GM19467 (cell line): ENCODE data around the gene ATG2B.

Experiments used
- ATAC-seq: cut with Tn5 transposase; IDR thresholded peaks from one replicate; pipeline ENCODE4 v1.9.1; 2021; ENCODE audit warnings: mild to moderate bottlenecking, moderate library complexity; ENCODE audit not compliant: unreplicated experiment

ATG2B gene

GRCh38 chr14:96362965-96363750, at the start of gene ATG2B, which contains the start of gene GSKIP:
Gene ATG2B, minus strand, starts transcription at chr14:96363341. Its CDS starts 365 bp downstream, at chr14:96362976.
Gene GSKIP, plus strand, starts transcription at chr14:96363526. Its CDS starts 18,722 bp downstream, at chr14:96382248.
- ATAC-seq: peak; percentile 73

- ATAC-seq: no peak
Measured at GRCh38 chr14:96410119-96410518, 47.0 kb upstream of the ATG2B start.

DNA sequence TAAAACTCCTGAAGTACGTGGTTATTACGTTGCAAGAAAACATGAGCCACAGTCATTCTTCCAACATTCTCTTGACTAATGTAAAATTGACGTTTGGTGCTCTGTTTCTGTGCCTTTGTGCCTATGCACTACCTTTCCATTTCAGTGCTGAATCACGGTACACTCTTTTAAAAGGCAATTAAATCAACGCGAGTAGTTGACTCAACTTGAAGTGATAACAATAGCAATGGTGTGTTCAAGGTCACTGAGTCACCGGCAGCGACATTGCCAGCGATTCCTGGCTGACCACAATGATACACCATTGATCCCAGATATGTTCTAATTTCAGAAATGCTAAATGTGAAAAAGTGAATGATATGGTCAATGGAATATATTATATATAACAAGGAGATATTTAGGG, 46.6 kb upstream of the ATG2B start:
- ATAC-seq: no peak

- ATAC-seq: no peak
Measured at GRCh38 chr14:96408608-96409007, 45.5 kb upstream of the ATG2B start.

DNA sequence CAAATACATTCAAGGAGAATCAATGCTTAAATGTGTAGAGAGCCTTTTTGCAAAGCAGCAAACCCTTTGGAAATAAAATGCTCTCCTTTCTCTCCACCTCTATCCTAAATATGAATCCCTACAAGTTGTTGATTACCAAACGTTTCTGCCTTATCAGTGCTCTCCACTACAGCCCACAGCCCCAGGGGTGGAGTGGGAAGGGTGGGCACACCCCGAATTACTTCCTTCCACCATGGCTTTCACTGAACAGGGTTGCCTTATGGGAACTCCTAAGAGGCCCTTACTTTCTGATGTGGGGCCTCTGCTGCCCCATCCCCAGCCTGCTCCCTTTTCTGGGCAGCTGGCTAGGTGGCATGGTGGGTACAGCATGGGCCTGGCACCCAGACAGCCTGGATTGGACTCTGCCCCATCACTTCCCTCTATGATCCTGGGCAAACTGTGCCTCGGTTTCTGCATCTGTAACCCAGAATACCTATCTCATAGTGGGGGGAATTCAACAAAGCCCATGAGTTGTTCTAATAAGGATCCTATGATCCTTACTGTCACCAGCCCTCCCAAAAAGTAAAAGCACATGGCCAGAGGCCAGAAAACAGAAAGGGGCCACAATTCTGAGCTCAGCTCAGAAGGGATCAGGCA, 44.9 kb upstream of the ATG2B start:
- ATAC-seq: no peak

- no peak for ATAC-seq
Measured at GRCh38 chr14:96405677-96406076, 42.5 kb upstream of the ATG2B start.

DNA sequence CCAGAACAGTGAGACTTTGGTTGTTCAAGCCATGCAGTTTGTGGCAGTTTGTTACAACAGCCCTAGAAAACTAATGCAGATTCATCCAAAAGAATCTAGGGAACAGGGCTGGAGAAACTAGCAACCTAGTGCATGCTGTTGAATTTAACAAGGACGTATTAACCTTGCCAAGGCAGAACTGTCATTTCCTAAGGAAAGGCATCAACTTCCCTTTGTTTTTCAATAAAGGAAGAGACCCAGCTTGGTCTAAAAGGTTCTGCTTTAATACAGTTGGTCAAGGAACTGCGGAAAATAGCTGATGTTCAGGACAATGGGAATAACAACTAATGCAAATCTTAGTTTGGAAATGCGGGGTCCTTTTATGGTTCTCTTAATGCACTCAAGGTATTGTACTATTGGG, 40.3 kb upstream of the ATG2B start:
- no peak for ATAC-seq

- no peak for ATAC-seq
Measured at GRCh38 chr14:96400495-96400894, 37.4 kb upstream of the ATG2B start.

- no peak for ATAC-seq
Measured at GRCh38 chr14:96399405-96399804, 36.3 kb upstream of the ATG2B start.

DNA sequence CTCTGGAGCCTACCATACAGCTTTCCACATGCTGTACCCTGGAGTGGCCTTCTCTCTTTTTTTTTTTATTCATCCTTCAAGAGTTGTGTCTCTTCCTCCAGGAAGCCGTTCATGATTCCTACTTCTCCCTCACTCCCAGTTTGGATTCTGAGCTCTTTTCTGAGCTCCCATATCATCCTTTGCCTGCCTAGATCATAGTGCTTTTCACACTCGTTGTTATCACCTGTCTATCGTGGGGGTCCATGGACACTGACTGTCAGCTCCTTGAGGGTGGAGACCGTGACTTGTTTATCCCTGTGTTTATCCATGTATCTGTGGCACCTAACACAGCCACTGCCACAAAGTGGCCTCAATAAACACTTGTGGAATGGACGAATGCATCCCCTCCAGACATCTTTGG, 35.8 kb upstream of the ATG2B start:
- ATAC-seq: no peak

DNA sequence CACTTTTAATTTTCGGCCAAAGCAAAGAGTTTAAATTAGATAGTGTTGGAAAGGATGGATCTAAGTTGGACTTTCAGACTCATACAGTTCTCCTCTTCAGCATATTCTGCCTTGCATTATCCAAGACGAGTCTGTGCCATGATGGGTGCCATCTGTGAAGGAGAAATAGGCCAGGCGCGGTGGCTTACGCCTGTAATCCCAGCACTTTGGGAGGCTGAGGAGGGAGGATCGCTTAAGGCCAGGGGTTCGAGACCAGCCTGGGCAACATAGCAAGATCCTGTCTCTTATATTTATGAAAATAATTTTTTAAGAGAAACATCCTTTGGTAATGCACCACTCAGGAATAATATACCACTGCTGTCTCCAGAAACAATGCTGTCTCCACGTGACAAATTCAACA, 35.3 kb upstream of the ATG2B start:
- ATAC-seq: no peak

DNA sequence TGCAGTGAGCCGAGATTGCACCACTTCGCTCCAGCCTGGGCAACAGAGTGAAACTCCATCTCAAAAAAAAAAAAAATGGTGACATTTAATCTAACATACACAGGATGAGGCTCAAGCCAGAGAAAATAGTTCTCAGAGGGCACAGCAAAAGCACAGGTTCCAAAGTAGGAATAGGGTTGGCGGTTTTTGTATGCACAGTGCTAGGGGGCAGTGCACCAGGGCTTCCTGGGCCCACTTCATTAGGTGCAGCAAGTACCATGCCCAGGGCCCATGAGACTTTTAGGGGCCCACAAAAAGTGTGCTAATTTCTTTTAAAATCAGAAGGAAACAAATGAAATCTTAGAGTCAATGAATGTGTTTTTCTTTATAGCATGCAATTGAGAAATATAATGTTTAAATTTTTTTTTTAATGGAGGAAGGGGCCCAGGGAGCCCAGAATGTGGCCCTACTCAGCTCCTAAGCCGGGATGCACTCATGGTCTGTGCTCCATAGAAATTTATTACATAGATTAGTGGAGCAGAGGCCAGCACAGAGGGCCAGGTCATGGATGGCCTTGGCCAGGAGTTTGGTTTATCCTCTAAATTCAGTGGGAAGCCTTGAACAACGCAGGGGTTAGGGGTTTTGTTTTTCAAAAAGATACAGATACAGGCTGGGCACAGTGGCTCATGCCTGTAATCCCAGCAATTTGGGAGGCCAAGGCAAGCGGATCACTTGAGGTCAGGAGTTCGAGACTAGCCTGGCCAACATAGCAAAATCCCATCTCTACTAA, 31.1 kb upstream of the ATG2B start:
- ATAC-seq: no peak

GRCh38 chr14:96393071-96393691, 30.0 kb upstream of the ATG2B start:
- no peak for ATAC-seq

- ATAC-seq: peak; percentile 84
Measured at GRCh38 chr14:96391293-96392118, 28.4 kb upstream of the ATG2B start.

GRCh38 chr14:96390965-96391292, 27.8 kb upstream of the ATG2B start:
- ATAC-seq: no peak

DNA sequence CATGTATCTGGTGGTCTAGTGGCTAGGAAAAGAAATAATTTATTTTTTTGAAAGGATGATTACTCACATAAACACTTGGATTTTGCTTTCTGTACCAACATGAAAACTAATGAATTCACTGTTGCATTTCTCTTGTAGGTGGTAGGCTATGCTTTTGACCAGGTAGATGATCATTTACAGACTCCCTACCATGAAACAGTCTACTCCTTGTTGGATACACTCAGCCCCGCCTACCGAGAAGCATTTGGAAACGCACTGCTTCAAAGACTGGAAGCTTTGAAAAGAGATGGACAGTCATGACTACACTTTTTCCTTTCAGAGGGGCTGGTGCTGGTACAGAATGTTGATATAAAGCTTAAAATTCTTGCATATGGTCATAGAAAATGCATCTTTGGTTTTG, 22.2 kb upstream of the ATG2B start:
- ATAC-seq: no peak

DNA sequence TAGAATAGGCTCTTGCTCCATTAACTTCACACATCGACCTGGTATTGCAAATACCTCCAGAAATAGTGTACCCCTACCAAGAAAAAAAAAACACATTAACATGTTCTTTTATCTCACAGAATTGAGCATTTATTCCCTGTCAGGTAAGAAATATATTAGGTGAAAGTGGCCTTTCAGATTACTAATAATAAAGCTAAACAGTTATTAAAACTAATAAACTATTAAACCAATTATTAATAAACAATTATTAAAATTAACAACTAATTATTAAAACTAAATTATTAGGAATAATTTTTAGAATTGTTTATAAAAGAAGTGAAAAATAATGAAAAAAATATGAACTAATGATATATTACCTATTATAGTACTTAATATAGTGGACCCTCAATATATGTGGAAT, 21.6 kb upstream of the ATG2B start:
- ATAC-seq: no peak

DNA sequence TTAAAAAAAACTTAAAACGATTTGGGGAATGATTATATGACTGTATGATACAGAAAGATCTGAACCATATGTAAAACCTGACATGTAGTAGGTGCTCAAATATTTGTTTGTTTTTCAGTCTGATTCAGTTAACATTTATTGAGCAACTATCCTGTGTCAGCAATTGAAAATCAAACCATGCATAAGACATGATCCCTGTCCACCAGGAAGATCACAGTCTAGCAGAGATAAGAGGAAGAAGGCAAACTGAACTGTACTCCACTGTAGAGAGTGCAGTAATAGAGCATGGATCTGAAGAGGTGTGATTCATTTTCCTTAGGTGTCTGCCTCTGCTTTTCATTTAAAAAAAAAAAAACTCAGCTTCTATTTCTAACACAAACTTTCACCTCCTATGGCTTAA, 20.9 kb upstream of the ATG2B start:
- no peak for ATAC-seq

GRCh38 chr14:96383445-96383844, 20.3 kb upstream of the ATG2B start:
- no peak for ATAC-seq

DNA sequence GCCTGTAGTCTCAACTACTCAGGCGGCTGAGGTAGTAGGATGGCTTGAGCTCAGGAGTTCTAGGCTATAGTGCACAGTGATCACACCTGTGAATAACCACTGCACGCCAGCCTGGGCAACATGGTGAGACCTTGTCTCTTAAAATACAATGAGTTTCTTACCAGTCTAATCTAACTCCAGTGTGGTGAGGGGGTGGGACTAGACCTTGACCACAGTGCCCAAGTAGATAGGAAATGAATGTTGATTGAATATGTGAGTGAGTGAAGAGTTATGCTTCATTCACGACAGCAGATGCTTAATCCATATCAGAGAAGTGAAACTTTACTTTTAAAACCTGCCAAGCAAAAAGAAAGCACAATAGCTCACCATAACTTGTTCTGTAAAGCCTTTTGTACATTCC, 17.6 kb upstream of the ATG2B start:
- ATAC-seq: peak; percentile 61

GRCh38 chr14:96376093-96376492, 13.0 kb upstream of the ATG2B start:
- no peak for ATAC-seq
